ENCODE measurements around the gene SPPL2C.

SPPL2C gene

GRCh38 chr17:45886852-45887251 lies 42.2 kb downstream of the SPPL2C start:
- DNase-seq: no peak

GRCh38 chr17:45888392-45888791 lies 43.7 kb downstream of the SPPL2C start:
- no peak for DNase-seq

GRCh38 chr17:45889579-45889978 lies 44.9 kb downstream of the SPPL2C start:
- no peak for DNase-seq

GRCh38 chr17:45893725-45894021 lies 49.0 kb downstream of the SPPL2C start:
- no peak for DNase-seq

- DNase-seq: peak; percentile 80 to 84
These were observed 49.5 kb downstream of the SPPL2C start, which contains the start of gene MAPT for GRCh38 chr17:45894022-45894784. MAPT (plus strand) TSS chr17:45894554; CDS start chr17:45962338, 67,784 bp downstream.

GRCh38 chr17:45895304-45895968 lies 50.8 kb downstream of the SPPL2C start:
- peak in 1 of 2 experiments; percentile 25 for DNase-seq

GRCh38 chr17:45895969-45896785 lies 51.5 kb downstream of the SPPL2C start:
- DNase-seq: peak in 1 of 2 experiments; percentile 18
